GM21576 (cell line): ENCODE data around the gene CHCHD4.
"Not testable (repeated sequence)": the region's sequence is repeated elsewhere in the genome, so short reads cannot be mapped to it uniquely, and the experiment has no call there.

Experiments used
- ATAC-seq: cut with Tn5 transposase; IDR thresholded peaks from one replicate; pipeline ENCODE4 v1.9.1; 2021; ENCODE audit warnings: mild to moderate bottlenecking, moderate library complexity; ENCODE audit not compliant: unreplicated experiment

CHCHD4 gene

DNA sequence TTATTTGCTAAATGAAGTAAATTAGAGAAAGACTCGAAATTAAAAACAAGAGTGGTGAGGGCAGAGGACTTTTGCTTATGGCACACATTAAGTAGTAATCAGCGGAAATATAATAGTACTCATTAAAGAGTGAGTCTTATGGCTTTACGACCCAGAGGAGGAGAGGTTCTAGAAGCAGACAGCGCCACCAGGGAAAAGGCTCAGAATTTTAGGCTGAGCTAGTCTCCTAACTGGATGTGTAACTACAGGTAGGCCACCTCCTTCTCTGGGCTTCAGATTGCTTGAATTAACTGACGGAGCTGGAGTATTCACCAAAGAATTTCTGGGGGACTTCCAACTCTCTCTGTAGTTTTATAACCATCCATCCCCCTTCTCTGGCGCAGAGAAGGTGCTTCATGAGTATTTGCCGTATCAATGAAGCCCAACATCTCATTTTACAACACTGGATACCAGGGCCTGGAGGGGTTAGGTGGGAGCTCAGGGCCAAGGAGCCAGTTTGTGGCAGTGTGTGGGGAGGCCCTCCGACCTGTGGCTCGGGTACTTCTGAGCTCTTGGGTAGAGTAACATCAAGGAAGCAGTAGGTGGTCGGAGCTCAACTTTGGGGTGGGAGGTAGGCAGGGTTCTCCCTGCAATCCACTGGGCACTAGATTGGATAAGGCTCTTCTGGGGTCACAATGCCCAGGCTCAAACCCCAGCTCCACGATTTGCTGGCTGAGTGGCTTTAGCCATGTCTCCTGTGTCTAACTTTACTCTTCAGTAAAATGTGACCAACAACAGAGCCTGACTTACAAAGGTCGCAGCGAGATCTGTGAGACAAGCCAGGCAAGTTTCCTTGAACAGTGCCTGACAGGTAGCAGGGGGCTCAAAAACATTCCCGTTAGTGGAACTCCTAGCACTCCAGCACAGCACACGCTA, 1.1 kb downstream of the CHCHD4 start:
- ATAC-seq: no peak

DNA sequence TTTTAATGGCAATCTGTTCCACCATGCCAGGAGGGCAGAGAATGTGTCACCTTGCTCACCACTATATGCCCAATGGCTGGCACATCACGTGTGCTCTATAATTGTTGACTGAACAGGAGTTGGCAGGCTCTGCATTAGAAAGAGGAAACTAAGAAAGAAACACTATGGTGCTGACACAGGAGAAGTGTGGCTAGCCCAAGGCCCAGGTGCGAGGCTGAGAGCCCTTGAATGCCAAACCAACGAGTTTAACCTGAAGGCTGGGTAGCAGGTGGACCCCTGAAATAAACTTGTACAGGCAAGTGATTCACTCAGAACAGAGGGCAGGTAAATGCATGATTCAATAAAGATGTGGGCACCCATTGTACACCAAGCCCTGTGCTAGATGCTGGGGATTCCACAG, 2.4 kb downstream of the CHCHD4 start:
- no peak for ATAC-seq

DNA sequence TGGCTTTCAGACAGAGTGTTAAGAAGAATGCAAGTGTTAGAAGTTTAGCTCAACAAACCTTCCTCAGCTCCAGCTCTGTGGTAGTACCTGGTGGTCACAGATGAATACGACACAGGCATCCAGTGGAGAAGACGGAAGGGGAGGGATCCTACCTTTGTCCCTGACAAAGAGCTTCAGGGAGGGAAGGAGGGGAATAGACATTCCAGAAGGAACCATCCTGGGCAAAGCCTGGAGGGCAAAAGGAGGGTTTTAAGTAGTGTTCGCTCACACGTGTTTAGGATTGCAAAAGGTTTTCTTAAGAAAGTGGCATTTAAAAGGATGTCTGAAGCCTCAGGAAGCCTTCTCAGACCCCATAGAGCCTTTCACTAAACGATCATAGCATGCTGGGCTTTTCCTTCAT, 2.8 kb downstream of the CHCHD4 start:
- no peak for ATAC-seq

DNA sequence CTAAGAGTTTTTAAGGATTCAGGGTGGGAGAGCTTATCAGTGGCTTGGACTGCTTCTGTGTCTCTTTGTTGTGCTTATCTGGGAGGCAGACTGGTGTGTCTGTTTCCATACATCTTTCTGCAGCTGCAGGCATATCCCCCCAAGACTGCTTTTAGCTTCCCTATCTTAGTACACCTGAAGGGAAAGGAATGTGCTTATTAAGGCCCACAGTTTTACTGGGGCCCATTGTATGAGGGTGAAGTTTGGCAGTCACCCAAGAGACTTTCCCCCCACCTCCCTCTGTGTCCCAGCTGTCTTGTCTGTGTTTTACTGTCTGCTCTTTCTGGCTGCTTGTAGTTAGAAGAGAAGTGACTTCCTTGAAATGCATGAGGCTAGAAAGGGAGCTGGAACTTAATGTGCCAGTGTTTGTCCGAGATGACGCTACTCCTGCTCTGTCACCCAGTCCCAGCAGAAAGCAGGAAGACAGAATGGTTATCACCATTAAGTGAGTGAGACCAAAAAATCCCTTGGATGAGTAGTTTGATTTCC, 3.7 kb downstream of the CHCHD4 start:
- ATAC-seq: not testable (repeated sequence)

DNA sequence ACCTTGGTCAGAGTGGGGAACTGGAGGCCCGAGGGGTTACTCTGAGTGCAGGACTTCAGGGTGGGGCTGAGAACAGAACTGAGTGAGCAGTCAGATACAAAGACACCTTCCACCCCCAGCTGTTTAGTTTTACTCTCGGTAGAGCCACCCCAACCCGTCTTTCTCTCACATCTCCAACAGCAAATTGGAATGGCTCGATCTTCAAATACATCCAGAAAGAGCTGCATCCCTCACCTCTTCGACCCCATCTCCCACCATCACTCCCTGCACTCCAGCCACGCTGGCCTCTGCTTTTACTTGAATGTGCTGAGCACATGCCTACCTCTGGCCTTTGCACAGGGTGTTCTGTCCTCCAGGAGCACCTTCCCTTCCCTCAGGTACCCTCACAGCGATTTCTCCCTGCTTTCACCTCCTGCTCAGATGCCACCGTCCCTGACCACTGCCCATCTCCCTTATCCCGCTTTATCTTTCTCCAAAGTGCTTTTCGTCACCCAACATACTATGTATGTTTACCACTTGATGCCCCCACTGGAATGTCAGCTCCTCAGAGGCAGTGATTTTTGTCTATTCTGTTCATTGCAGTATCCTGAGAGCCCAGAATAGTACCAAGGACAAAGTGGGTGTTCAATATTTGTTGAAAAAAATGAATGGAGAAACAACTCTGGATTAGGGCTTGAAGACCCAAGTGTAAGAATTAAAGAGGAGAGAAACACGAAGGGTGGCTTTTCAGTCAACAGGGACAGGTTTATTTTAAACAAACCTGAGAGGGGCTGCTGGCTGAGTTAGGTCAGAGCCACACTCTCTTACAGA, 4.4 kb downstream of the CHCHD4 start:
- no peak for ATAC-seq

DNA sequence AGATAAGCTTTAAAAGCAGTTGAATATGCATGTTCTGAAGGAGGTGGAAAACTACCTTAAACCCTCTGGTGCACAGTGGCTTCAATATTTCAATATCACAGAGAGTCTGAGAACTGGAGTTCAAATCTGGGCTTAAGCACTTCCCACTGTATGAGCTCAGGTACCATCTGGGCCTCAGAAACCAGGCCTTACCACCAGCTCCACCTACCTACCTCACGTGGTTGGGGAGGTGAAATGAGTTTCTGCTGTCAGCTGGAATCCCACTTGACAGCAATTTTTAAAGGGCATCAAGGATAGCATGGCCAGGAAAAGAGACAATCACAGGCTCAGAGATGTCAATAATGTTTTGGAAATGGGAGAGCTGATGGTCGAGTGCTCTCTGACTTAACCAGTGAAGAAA, 5.0 kb downstream of the CHCHD4 start:
- no peak for ATAC-seq

DNA sequence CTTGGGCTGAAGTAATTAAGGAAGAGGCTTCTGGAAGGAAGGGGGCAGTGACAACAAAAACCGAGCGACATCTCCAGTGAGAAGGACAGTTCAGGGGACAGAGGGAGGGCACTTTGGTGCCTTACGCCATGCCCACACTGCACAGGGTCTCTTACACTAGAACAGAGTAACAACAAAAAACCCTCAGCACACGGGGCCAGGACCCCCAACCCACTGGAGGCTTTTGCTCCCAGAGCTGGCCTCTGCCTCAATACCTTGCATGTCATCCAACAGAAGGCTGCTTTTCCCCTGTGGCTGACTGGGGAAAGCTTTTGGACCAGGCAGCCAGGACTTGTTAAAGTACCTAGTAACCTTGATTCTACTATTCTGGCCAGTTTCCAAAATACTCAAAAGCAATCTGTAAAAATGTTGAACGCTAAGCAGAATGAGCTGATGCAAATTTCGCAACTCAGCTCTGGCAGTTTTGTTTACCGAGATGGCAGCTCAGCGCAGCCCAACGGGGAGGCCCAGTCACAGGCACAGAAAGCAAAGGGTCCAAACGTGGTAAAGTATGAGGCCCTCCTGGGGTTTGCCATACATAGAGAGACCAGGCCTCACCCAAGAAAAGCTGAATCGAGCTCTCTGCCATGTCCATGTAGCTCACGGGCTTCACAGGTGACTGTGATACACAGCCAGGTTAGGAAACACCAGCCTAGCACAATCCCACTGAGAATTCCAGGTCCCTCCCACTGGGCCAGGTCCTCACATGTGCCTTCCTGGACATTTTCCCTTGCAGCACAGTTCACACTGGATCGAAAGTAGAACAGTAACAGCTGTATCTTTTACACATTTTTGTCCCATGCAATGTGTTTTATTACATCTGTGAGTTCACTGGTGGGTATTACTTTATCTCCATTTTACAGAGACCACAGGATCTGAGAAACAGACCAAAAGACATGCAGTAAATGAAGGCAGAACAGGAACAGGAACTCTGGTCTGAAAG, 6.0 kb downstream of the CHCHD4 start:
- ATAC-seq: no peak

DNA sequence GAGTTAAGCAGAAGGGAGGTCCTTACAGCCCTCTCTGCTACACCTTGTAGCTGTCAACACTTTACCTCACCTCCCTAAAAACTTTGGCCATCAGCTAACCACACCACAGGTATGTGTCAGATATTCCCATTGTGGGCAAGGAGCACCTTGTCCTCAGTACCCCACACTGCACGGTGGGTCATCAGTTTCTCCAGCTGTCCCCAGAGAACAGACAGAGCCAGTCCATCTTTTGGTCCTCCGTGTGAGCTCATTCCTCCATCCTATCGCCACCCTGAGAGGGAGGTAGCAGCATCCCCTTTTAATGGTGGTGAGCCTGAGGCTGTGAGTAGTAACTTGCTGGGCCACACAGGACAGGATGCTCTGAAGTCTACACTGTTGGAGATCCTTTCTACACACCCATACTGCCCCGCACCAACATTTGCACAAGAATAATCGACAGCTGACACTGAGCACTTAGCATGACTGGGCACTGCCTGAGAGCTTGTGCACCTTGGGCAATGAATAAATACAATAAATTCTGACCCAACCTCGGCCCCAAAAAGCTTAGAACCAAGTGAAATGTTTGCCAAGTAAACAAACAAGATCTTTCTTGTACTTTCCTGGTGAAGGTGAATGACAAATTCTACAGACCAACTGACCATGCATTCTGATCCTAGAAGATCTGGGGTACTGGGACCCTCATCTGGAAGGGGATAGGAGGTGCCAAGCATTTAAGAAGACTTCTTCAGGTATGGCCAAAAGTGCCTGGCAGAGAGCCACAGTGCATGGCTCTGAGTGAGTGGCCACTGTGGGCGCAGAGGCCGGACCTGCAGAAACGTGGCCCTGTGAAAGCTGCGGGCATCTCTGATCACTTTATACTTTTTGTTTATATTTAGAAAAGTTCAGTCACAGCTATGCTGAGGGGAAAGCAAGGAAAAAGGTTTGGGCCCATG, 6.9 kb downstream of the CHCHD4 start:
- ATAC-seq: no peak

DNA sequence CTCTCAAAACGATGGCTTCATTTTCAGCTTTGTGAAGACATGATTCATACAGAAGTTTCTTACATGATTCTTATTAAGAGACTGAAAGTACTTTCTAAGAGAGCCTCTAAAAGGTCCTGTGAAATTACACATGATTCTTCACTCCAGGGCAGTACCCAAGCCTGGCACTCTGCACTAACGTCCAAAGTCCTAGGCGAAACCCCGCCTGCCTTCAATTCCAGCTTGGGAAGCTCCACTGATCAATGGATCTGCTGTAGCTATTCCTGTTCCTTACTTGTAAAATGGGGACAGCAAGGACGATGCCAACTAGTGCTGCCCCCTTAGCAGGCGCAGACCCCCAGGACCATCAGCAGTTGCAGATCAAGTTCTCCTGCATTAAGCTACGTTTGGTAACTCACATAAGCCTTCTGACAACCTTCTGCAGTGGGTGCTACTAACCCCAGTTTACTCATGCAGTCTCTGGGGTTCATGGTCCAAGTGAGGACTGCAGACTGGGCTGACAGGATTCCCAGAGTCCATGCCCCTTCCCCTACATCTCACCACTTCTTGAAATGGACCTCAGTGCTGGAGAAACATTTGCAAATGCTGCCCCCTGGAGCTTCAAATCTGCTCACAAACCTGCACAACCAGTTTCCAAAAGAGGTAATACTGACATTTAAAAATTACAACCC, 10.6 kb downstream of the CHCHD4 start:
- no peak for ATAC-seq

DNA sequence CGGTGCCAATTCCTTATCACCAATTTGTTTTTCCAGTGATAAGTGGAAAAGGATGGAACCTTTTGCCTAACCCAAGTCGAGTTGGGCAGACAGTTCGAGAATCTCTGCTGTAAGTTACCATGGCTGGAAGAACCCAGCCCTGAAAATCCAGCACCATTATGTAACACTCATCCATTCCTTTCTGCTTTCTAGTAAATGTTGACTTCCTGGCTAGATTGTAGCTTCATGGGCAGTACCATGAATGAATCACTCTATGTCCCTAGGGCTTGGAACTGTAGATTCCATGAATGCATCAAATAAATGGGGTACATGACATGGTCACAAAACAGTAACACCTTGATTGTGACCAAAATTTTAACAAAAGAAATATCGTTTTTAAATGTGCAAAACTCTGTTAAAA, 14.0 kb downstream of the CHCHD4 start:
- no peak for ATAC-seq

DNA sequence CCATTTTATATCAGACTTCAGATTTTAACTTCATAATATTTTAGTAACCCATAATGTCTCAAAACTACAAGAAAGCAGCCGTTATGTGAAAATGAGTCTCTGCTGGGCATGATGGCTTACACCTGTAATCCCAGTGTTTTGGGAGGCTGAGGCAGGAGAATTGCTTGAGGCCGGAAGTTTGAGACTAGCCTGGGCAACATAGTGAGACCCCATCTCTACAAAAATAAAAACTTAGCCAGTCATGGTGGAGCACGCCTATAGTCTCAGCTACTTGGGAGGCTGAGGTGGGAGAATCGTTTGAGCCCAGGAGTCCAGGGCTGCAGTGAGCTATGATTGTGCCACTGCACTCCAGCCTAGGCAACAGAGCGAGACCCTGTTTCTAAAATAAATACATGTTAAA, 14.8 kb downstream of the CHCHD4 start:
- not testable (repeated sequence) for ATAC-seq

DNA sequence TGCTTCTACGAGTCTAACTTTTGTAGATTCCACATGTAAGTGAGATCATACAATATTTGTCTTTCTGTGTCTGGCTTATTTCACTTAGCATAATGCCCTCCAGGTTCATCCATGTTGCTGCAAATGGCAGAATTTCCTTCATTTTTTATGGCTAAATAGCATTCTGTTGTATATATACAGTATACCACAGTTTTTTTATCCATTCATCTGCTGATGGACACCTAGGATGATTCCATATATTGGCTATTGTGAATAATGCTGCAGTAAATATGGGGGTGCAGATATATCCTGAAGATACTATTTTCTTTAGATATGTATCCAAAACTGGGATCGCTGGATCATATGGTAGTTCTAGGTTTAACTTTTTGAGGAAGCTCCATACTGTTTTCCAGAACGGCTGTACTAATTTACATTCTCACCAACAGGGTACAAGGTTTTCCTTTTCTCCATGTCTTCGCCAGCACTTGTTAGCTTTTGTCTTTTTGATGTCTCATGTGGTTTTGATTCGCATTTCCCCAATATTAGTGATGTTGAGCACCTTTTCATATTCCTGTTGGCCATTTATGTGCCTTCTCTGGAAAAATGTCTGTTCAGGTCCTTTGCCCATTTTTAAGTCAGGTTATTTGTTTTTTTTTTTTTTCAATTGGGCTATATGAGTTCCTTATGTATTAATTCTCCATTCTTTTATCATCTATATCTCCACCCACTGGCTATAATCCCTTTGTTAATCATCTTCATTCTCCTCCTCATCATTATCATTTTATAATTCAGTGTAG, 26.9 kb downstream of the CHCHD4 start:
- no peak for ATAC-seq

DNA sequence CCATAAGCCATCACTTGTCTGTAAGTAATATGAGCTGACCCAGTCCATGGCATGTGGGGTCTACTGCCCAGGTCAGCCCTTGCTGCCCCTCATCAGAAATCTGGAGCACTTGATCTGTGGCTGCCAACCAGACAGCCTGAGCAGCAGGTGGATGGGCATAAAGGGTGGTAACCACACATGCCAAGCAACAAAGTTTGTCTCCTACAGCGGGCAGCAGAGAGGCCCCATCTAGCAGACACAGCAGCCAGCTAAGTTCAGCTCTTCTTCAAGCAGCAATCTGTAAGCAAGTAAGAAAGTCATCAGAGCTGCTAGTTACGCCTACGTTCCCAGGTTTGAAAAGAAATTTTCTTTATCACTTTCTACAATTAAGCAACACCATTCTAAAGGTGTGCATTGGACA, 27.9 kb downstream of the CHCHD4 start:
- ATAC-seq: no peak

DNA sequence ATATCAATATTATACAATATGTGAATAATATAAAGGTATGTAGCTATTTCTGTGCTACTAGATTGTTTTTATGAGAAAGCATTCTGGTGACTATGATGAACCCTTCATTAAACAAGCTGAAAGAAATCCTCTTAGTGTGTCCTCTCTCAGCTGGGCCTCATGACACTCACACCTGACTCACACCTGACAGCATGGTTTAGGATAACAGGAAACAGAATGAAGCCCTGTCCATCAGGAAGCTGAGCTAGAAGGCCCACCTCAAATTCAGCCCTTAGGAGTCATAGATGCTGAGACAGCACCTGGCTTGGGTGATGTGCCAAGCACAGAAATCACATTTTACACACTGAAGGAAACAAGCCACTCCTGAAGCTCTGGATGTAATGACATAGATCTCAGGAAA, 30.8 kb downstream of the CHCHD4 start:
- no peak for ATAC-seq

DNA sequence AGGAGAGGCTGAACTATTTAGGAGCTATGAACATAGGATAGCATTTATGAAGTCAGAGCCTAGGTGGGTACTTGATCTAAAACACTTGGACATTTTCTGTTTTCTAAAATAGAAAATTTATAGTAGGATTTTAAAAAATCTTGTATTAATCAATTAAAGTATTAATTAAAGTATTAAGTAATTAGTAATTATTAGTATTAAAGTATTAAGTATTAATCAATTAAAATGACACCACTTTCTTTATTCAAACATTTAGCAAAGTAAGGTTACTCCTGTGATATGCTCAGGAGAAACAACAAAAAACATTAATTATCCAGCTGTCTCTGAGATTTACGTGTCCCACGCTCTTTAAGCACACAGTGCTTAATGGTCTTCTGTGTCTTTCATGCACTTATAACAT, 32.2 kb downstream of the CHCHD4 start:
- ATAC-seq: no peak

DNA sequence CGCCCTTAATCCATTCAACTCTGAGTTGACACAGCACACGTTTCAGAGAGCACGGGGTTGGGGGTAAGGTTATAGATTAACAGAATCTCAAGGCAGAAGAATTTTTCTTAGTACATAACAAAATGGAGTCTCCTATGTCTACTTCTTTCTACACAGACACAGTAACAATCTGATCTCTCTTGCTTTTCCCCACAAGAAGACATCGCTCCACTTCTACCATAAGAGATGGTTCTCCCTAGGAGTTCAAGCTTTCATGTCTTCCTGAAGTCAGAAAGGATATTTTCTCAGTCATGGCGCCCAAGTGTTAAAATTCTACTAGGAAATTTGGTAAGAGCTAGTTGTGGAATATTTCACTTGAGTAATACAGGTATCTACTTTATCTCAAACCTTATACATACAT, 32.7 kb downstream of the CHCHD4 start:
- not testable (repeated sequence) for ATAC-seq

DNA sequence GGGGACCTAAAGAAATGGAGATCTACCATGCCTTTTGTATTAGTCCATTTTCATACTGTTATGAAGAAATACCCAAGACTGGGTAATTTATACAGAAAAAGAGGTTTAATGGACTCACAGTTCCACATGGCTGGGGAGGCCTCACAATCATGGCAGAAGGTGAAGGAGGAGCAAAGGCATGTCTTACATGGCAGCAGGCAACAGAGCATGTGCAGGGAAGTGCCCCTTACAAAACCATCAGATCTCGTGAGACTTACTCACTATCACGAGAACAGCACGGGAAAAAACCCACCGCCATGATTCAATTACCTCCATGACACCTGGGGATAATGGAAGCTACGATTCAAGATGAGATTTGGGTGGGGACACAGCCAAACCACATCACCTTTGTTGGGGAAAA, 37.2 kb downstream of the CHCHD4 start:
- ATAC-seq: not testable (repeated sequence)

DNA sequence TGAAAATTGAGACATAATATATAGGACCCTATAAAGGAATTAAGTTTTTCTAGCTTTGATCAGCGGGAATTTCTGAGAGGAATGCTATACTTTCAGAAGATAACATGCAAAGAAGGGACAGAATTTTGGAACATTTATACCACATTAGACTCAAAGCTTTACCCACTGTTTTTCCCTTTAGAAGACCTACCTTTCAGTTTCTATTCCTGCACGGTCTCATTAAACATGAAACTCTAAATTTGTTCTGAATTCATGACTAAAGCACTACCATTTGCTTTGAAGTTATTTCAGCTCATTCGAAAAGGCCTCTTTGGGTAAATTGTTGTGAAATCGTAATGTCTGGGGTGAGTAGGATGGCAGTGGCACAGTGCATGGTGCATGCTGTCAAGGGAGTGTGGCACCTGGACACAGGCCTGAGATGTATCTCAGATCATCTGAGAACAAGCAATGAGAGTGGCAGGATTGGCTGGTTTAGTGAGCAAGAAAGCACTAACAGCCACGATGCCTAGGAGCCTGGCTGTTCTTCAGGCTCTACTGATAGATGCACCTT, 42.5 kb downstream of the CHCHD4 start:
- ATAC-seq: no peak
